NT2/D1 (cell line): ENCODE data around the gene STARD10.

Experiments used
- DNase-seq: peaks from one replicate; pipeline ENCODE4 v3.0.0-alpha.2; 2011; ENCODE audit warnings: low read depth, low spot score
- H3K27me3 ChIP-seq: 2 replicates; pipeline ENCODE4 v1.6.0; 2011; ENCODE audit warnings: mild to moderate bottlenecking; ENCODE audit not compliant: insufficient read length, insufficient read depth
- H3K36me3 ChIP-seq: 2 replicates; pipeline ENCODE4 v1.6.1; 2011; ENCODE audit warnings: mild to moderate bottlenecking, low read length, mixed read lengths; ENCODE audit not compliant: insufficient read depth, insufficient read length
- H3K4me1 ChIP-seq: 2 replicates; pipeline ENCODE4 v1.5.1; 2011; ENCODE audit not compliant: insufficient read depth, insufficient read length
- H3K4me3 ChIP-seq: 2 replicates; pipeline ENCODE4 v1.5.1; 2011; ENCODE audit warnings: low read depth; ENCODE audit not compliant: insufficient read length
- H3K9ac ChIP-seq: 2 replicates; pipeline ENCODE4 v1.6.0; 2011; ENCODE audit warnings: low read depth; ENCODE audit not compliant: insufficient read length
- H3K9me3 ChIP-seq: 2 replicates; pipeline ENCODE4 v1.5.1; 2011; ENCODE audit warnings: mild to moderate bottlenecking, low read length; ENCODE audit not compliant: insufficient read depth
- SUZ12 ChIP-seq: IDR thresholded peaks from 2 replicates; pipeline ENCODE4 v1.6.1; 2011; ENCODE audit not compliant: insufficient read length, insufficient read depth; ENCODE audit errors: extremely low read depth
- YY1 ChIP-seq: IDR thresholded peaks from 2 replicates; pipeline ENCODE4 v1.6.1; 2011; ENCODE audit not compliant: insufficient read length, insufficient read depth
- ZNF274 ChIP-seq: IDR thresholded peaks from 2 replicates; pipeline ENCODE4 v1.6.1; 2011; ENCODE audit warnings: mild to moderate bottlenecking, low read depth, low read length

The STARD10 gene

GRCh38 chr11:72779495-72780128 is 14.2 kb downstream of the STARD10 start:
- Histone ChIP-seq H3K9me3 (no peaks in the 10 kb centered on the region), H3K36me3 (no peaks in the 10 kb centered on the region), H3K4me1 (peaks cover 19% of the 10 kb centered on the region), H3K27me3 (peaks cover 9% of the 10 kb centered on the region), H3K4me3 (no peak overlapping the region), H3K9ac (no peak overlapping the region)
- no peak for TF ChIP-seq ZNF274
- TF ChIP-seq YY1 = no peak
- DNase-seq = no peak

- no peak for DNase-seq
- Histone ChIP-seq H3K27me3 (peaks cover 9% of the 10 kb centered on the region), H3K4me1 (peaks cover 19% of the 10 kb centered on the region), H3K4me3 (no peak overlapping the region), H3K9ac (no peak overlapping the region), H3K9me3 (no peaks in the 10 kb centered on the region), H3K36me3 (no peaks in the 10 kb centered on the region)
- TF ChIP-seq YY1 = no peak
- TF ChIP-seq ZNF274 = no peak
- no peak for TF ChIP-seq SUZ12
Measured at GRCh38 chr11:72778535-72779494, 15.0 kb downstream of the STARD10 start.

DNA sequence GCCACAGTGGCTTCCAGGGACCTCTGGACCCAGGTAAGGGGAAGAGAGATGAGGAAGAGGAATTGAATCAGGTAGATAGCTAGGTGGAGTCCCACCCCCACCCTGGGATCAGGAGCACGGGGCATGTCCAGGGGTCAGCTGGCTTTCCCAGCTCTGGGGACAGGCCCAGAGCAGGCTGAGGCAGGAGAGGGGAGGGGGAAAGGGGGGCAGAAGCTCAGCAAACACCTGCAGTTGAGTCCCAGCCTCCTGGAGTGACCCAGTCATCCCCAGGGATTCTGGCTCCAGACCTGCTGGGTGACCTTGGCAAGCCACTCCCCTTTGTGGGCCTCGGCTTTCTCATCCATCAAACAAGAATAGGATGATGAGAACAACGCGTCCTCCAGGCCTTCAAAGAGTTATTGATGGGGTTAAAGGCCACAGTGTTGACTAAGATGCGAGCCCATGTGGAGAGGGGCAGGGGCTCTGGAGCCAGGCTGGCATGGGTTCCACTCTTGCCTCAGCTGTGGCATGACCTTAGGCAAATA is 16.0 kb downstream of the STARD10 start:
- Histone ChIP-seq H3K9me3 (no peaks in the 10 kb centered on the region), H3K4me3 (no peak overlapping the region), H3K4me1 (peaks cover 23% of the 10 kb centered on the region), H3K9ac (no peak overlapping the region), H3K27me3 (peaks cover 9% of the 10 kb centered on the region), H3K36me3 (no peaks in the 10 kb centered on the region)
- no peak for DNase-seq
- no peak for TF ChIP-seq ZNF274
- no peak for TF ChIP-seq YY1
- no peak for TF ChIP-seq SUZ12

GRCh38 chr11:72776844-72777754 is 16.7 kb downstream of the STARD10 start:
- Histone ChIP-seq H3K9me3 (no peaks in the 10 kb centered on the region), H3K4me1 (peaks cover 18% of the 10 kb centered on the region), H3K4me3 (no peak overlapping the region), H3K9ac (no peak overlapping the region), H3K36me3 (no peaks in the 10 kb centered on the region), H3K27me3 (peaks cover 9% of the 10 kb centered on the region)
- no peak for DNase-seq
- TF ChIP-seq SUZ12 = no peak
- TF ChIP-seq YY1 = no peak
- TF ChIP-seq ZNF274 = no peak

- DNase-seq = no peak
- Histone ChIP-seq H3K9me3 (no peaks in the 10 kb centered on the region), H3K27me3 (peaks cover 8% of the 10 kb centered on the region), H3K4me3 (no peak overlapping the region), H3K9ac (no peak overlapping the region), H3K36me3 (no peaks in the 10 kb centered on the region), H3K4me1 (peaks cover 23% of the 10 kb centered on the region)
- no peak for TF ChIP-seq ZNF274
Measured at GRCh38 chr11:72776117-72776843, 17.6 kb downstream of the STARD10 start.

DNA sequence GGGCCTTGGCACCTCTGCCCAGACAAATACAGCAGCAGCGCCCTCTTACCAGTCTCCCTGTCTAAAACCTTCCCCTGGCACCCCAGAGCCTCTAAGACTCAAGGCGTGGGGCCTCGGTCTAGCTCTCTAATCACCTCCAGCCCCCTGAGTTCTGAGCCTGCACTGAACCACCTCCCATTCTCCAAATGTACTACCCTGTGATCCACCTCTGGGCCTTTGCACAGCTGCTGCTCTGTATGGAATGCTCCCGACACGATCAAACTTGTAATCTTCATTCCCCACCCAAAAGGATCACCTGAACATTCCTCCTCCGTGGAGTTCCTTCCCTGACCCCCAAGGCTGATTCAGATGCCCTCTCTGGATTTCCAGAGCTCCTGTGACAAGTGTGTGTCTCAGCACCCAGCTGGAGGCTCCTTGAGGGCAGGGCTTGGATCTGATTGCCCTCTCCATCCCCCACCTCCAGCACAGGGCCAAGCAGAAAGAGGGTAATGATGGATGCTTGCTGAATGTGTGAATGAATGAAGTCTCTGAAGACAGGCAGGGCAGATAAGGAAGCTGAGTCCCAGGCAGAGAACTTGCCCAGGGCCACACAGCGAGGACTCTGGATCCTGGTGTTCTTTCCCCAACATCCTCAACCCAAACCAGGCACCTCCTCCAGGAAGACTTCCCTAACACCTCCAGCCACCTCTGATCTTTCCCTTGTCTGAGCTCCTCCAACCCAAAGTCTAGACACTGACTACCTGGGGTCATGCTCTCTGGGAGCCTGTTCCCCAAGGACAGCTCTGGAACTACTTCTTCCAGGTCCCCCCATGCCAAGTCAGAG is 18.3 kb downstream of the STARD10 start:
- H3K4me3 ChIP-seq = no peak overlapping the region
- peaks cover under 1% of the 10 kb centered on the region for H3K27me3 ChIP-seq
- H3K4me1 ChIP-seq = peaks cover 22% of the 10 kb centered on the region
- H3K9me3 ChIP-seq = no peaks in the 10 kb centered on the region
- TF ChIP-seq SUZ12 (no peak), ZNF274 (no peak), YY1 (no peak)
- no peak for DNase-seq
- H3K36me3 ChIP-seq = no peaks in the 10 kb centered on the region
- no peak overlapping the region for H3K9ac ChIP-seq
